H1 (cell line): ENCODE results near the gene BTK. TPM values are rescaled to one million over a fixed set of nuclear protein-coding genes. Genes with fewer than 3 reads are reported as not detected.

Experiments
- CTCF ChIA-PET: fragments of 300-600 bp; sonication (Branson Sonifier 250); formaldehyde crosslinking; loops from one replicate; lab custom pipeline; 2021; ENCODE audit not compliant: partially characterized antibody; lab: Charles Lee
- POLR2A ChIA-PET: fragments of 300-600 bp; sonication (Branson Sonifier 250); formaldehyde crosslinking; loops from one replicate; lab custom pipeline; 2021; ENCODE audit warnings: inconsistent platforms; ENCODE audit not compliant: partially characterized antibody; lab: Charles Lee
- DNase-seq, 2 experiments: peaks; one replicate each; pipeline versions ENCODE4 v3.0.0 to v3.0.0-alpha.2; 2010 to 2022; ENCODE audit warnings: low spot score in 2 of 2, low read depth in 1 of 2, mixed read lengths in 1 of 2
- FAIRE-seq: peaks from 2 replicates; lab custom pipeline; 2011; peaks lifted over from hg19 to GRCh38; lab: Jason Lieb, UNC
- H2AFZ ChIP-seq: 2 replicates; pipeline ENCODE4 v1.8.1; 2012; ENCODE audit warnings: low read length, inconsistent platforms
- H2AK5ac ChIP-seq: 2 replicates; pipeline ENCODE4 v1.6.1; 2013; ENCODE audit warnings: low read depth, low read length
- H2BK120ac ChIP-seq: replicated peaks from 2 replicates; pipeline ENCODE3; 2013; ENCODE audit warnings: low read depth, low read length, inconsistent platforms
- H2BK12ac ChIP-seq: 2 replicates; pipeline ENCODE4 v1.6.1; 2013; ENCODE audit warnings: low read depth, low read length
- H2BK15ac ChIP-seq: 2 replicates; pipeline ENCODE4 v1.6.1; 2013; ENCODE audit warnings: low read length
- H2BK20ac ChIP-seq: 2 replicates; pipeline ENCODE4 v1.6.1; 2013; ENCODE audit warnings: low read length
- H2BK5ac ChIP-seq: 2 replicates; pipeline ENCODE4 v1.6.1; 2013; ENCODE audit warnings: low read depth, low read length
- H3K14ac ChIP-seq: 2 replicates; pipeline ENCODE4 v1.6.1; 2013; ENCODE audit warnings: inconsistent platforms; ENCODE audit not compliant: insufficient read length
- H3K18ac ChIP-seq: 2 replicates; pipeline ENCODE4 v1.6.1; 2013; ENCODE audit warnings: low read length; ENCODE audit errors: extremely low read depth
- H3K23ac ChIP-seq: 2 replicates; pipeline ENCODE4 v1.6.1; 2013; ENCODE audit warnings: inconsistent platforms; ENCODE audit not compliant: insufficient read length
- H3K23me2 ChIP-seq: 2 replicates; pipeline ENCODE4 v1.6.1; 2013; ENCODE audit warnings: low read depth, low read length
- H3K27ac ChIP-seq: 2 replicates; pipeline ENCODE4 v1.6.1; 2011; ENCODE audit warnings: low read depth, low read length, inconsistent platforms
- H3K27me3 ChIP-seq, 4 experiments: replicated peaks in 1 of 4; 1 replicate in 1 of 4; 2 replicates in 3 of 4; pipeline versions ENCODE4 v1.6.1 to v1.8.1; 2011 to 2013; ENCODE audit warnings: low read length in 3 of 4, mild to moderate bottlenecking in 3 of 4, inconsistent platforms in 2 of 4, mixed read lengths in 2 of 4, moderate library complexity in 1 of 4; ENCODE audit not compliant: control insufficient read depth in 3 of 4, insufficient read depth in 3 of 4; ENCODE audit errors: extremely low read depth in 1 of 4
- H3K36me3 ChIP-seq, 4 experiments: 2 replicates each; pipeline versions ENCODE4 v1.6.1 to v1.8.1; 2011 to 2013; ENCODE audit warnings: mild to moderate bottlenecking in 4 of 4, low read length in 3 of 4, moderate library complexity in 2 of 4, control low read depth in 1 of 4, inconsistent platforms in 1 of 4; ENCODE audit not compliant: insufficient read depth in 4 of 4, control insufficient read depth in 2 of 4
- H3K4ac ChIP-seq: replicated peaks from 2 replicates; pipeline ENCODE3; 2013; ENCODE audit warnings: low read length, low read depth, mixed read lengths, inconsistent platforms; ENCODE audit not compliant: insufficient read length
- H3K4me1 ChIP-seq, 4 experiments: replicated peaks in 1 of 4; 1 replicate in 1 of 4; 2 replicates in 3 of 4; pipeline versions ENCODE4 v1.6.1 to v1.8.1; 2011 to 2013; ENCODE audit warnings: low read length in 3 of 4, inconsistent platforms in 2 of 4, mixed read lengths in 1 of 4; ENCODE audit not compliant: insufficient read depth in 4 of 4, control insufficient read depth in 3 of 4
- H3K4me2 ChIP-seq, 2 experiments: 2 replicates each; pipeline versions ENCODE4 v1.6.1 to v1.8.1; 2011 to 2013; ENCODE audit warnings: low read depth in 2 of 2, low read length in 2 of 2, control low read depth in 1 of 2, inconsistent platforms in 1 of 2, mild to moderate bottlenecking in 1 of 2; ENCODE audit not compliant: insufficient read depth in 1 of 2
- H3K4me3 ChIP-seq, 4 experiments: fragments of 200-600, 300-600 bp in 1 of 4; sonication (generic), shearing (Covaris generic), sonication (Bioruptor Twin) in 1 of 4; 2 replicates each; pipeline versions ENCODE4 v1.5.1 to v1.8.1; 2011 to 2016; ENCODE audit warnings: low read length in 4 of 4, low read depth in 3 of 4, control low read depth in 2 of 4, inconsistent platforms in 2 of 4, mild to moderate bottlenecking in 2 of 4, mixed read lengths in 1 of 4, moderate library complexity in 1 of 4; ENCODE audit not compliant: insufficient read depth in 2 of 4; ENCODE audit errors: extremely low read depth in 1 of 4
- H3K56ac ChIP-seq: replicated peaks from 2 replicates; pipeline ENCODE3; 2013; ENCODE audit warnings: low read depth, mild to moderate bottlenecking, mixed read lengths, low read length, inconsistent platforms; ENCODE audit not compliant: insufficient read length
- H3K79me1 ChIP-seq: 2 replicates; pipeline ENCODE4 v1.6.1; 2013; ENCODE audit warnings: low read depth, low read length, control low read depth
- H3K79me2 ChIP-seq, 2 experiments: 2 replicates each; pipeline versions ENCODE4 v1.6.1 to v1.8.1; 2012 to 2013; ENCODE audit warnings: low read length in 2 of 2, mild to moderate bottlenecking in 2 of 2, inconsistent platforms in 1 of 2; ENCODE audit not compliant: insufficient read depth in 2 of 2, control insufficient read depth in 1 of 2
- H3K9ac ChIP-seq, 4 experiments: replicated peaks in 1 of 4; 1 replicate in 1 of 4; 2 replicates in 3 of 4; pipeline versions ENCODE4 v1.6.1 to v1.8.1; 2011 to 2013; ENCODE audit warnings: low read depth in 3 of 4, low read length in 3 of 4, control low read depth in 2 of 4, mild to moderate bottlenecking in 2 of 4, moderate library complexity in 2 of 4, inconsistent platforms in 1 of 4; ENCODE audit errors: extremely low read depth in 1 of 4
- H3K9me3 ChIP-seq, 2 experiments: 2 replicates each; pipeline versions ENCODE4 v1.6.1 to v1.8.1; 2012 to 2013; ENCODE audit warnings: mild to moderate bottlenecking in 2 of 2, moderate library complexity in 2 of 2, control low read depth in 1 of 2, inconsistent platforms in 1 of 2, low read depth in 1 of 2, low read length in 1 of 2, mixed read lengths in 1 of 2; ENCODE audit not compliant: insufficient read depth in 2 of 2
- H4K20me1 ChIP-seq, 2 experiments: replicated peaks in 1 of 2; 2 replicates each; pipeline versions ENCODE3 to v1.8.1; 2011 to 2013; ENCODE audit warnings: inconsistent platforms in 2 of 2, low read length in 2 of 2, mild to moderate bottlenecking in 1 of 2; ENCODE audit not compliant: insufficient read depth in 2 of 2, control insufficient read depth in 1 of 2
- H4K5ac ChIP-seq: 2 replicates; pipeline ENCODE4 v1.6.1; 2013; ENCODE audit warnings: low read length, low read depth, mixed read lengths, inconsistent platforms; ENCODE audit not compliant: insufficient read length
- H4K8ac ChIP-seq: 2 replicates; pipeline ENCODE4 v1.8.0; 2013; ENCODE audit warnings: mild to moderate bottlenecking, moderate library complexity, low read length, inconsistent platforms; ENCODE audit not compliant: insufficient read depth; ENCODE audit errors: extremely low read depth
- H4K91ac ChIP-seq: replicated peaks from 2 replicates; pipeline ENCODE3; 2013; ENCODE audit warnings: low read length, mixed read lengths, inconsistent platforms; ENCODE audit not compliant: insufficient read length
- ASH2L ChIP-seq: fragments of 200-600, 300-600 bp; sonication (generic); IDR thresholded peaks from one replicate; pipeline ENCODE4 v1.7.1; 2017; ENCODE audit warnings: low read length
- ATF2 ChIP-seq: IDR thresholded peaks from 2 replicates; pipeline ENCODE4 v1.6.1; 2012; ENCODE audit warnings: low read length, inconsistent platforms
- CEBPB ChIP-seq: IDR thresholded peaks from 2 replicates; pipeline ENCODE4 v1.6.1; 2012; ENCODE audit warnings: low read depth, low read length
- CREB1 ChIP-seq: IDR thresholded peaks from 2 replicates; pipeline ENCODE4 v1.6.1; 2012; ENCODE audit warnings: inconsistent platforms
- CTCF ChIP-seq, 3 experiments: IDR thresholded peaks; 1 replicate in 2 of 3; 2 replicates in 1 of 3; pipeline versions ENCODE4 v1.5.1 to v1.6.1; 2011; ENCODE audit warnings: low read length in 3 of 3, mild to moderate bottlenecking in 3 of 3, inconsistent platforms in 2 of 3, low read depth in 1 of 3, moderate library complexity in 1 of 3; ENCODE audit not compliant: insufficient read depth in 1 of 3; ENCODE audit errors: control extremely low read depth in 1 of 3
- TAF1 ChIP-seq: IDR thresholded peaks from 2 replicates; pipeline ENCODE4 v1.6.1; 2011; ENCODE audit warnings: mild to moderate bottlenecking, low read depth, low read length
- TBP ChIP-seq: IDR thresholded peaks from 2 replicates; pipeline ENCODE4 v1.6.1; 2011; ENCODE audit warnings: low read depth, low read length, improper control_type of control experiment
- WGBS, 2 experiments: shearing (Covaris generic) in 1 of 2; methylation state at CpG; one replicate each; pipeline versions ENCODE4 v1.1.6 to v1.1.7; 2013 to 2015; ENCODE audit warnings: low lambda C conversion rate in 2 of 2, mixed read lengths in 2 of 2, inconsistent platforms in 1 of 2, low coverage in 1 of 2, missing lambda C conversion rate in 1 of 2; ENCODE audit not compliant: insufficient replicate concordance in 2 of 2, insufficient coverage in 1 of 2, insufficient read length in 1 of 2; ENCODE audit errors: extremely low coverage in 1 of 2, missing lambda C conversion rate in 1 of 2; 5-methylcytosine and 5-hydroxymethylcytosine counted together
- polyA plus RNA-seq, 7 experiments: library from polyadenylated mRNA; depleted of rRNA in 3 of 7; stranded (reverse) in 5 of 7; unstranded in 2 of 7; fragments of >200 nt in 5 of 7; fragments of 200-250 nt in 2 of 7; gene quantifications; 1 replicate in 5 of 7; 2 replicates in 1 of 7; 4 replicates in 1 of 7; pipeline versions ENCODE4 v1.2.1 to v1.2.3, GENCODE V29; 2011 to 2013; ENCODE audit warnings: missing spikeins in 2 of 7, mixed read lengths in 2 of 7
- total RNA-seq: library from RNA; stranded (reverse); fragmentation: NEBNext Ultra II Directional; extraction: Animal tissue kit (Norgen Biotek cat#: 25700); gene quantifications from 2 replicates; pipeline ENCODE4 v1.2.1, GENCODE V29; 2021

BTK gene
- total and polyA plus RNA-seq, 2 of the 8 experiments (the other 6 are each of a cell fraction or from before 2014, with no cell fraction given) = 0.06 to 0.20 TPM

GRCh38 chrX:101390664-101391525, 4.9 kb upstream of the BTK start, which contains the start of gene RPL36A:
TSS of gene RPL36A (plus strand) at chrX:101391011. CDS start at chrX:101391044, 33 bp downstream.
- FAIRE-seq (no peak), DNase-seq (peak; percentile 70 to 80)
- 3% methylated on average over 24 of the region's 47 CpGs; no CpG with 5 or more reads in 1 of the 2 experiments for WGBS, 2 experiments
- peak within 1 kb of the TSS; percentile 58 to 91 (median 86) for H3K4me3 ChIP-seq
- no peak within 1 kb of the TSS for H2BK15ac ChIP-seq
- H3K36me3 ChIP-seq = peaks cover 6 to 39% (median 16%) of the 10 kb centered on the region in 4 experiments
- H3K79me1 ChIP-seq = no peaks in the 10 kb centered on the region
- H3K4me1 ChIP-seq = no peaks in the 10 kb centered on the region; a peak in 1 of 7 replicates
- no peak within 1 kb of the TSS for H2AFZ ChIP-seq
- peak within 1 kb of the TSS; percentile 85 to 97 (median 92) for H3K9ac ChIP-seq
- H2BK12ac ChIP-seq = no peak within 1 kb of the TSS
- ChIA-PET POLR2A (interaction anchor here (0.6 to 4.0 kb wide), 29 partner anchors 9 to 1690 kb away, joined by 3 to 45 read pairs (median 4); partner anchors contain the start of genes ARMCX2, GLA, HNRNPH2 and TIMM8A), CTCF (interaction anchor here (0.6 to 2.2 kb wide), 8 partner anchors 10 to 77 kb away, joined by 3 to 10 read pairs (median 5); partner anchors contain the start of genes GLA and HNRNPH2)
- H2AK5ac ChIP-seq = peak within 1 kb of the TSS; percentile 45; the same call in 1 of the 2 replicates
- H4K5ac ChIP-seq = peak within 1 kb of the TSS; percentile 71
- H3K18ac ChIP-seq = peak within 1 kb of the TSS; percentile 60
- H3K23ac ChIP-seq = no peak within 1 kb of the TSS
- H3K9me3 ChIP-seq = no peaks in the 10 kb centered on the region
- H2BK20ac ChIP-seq = no peak within 1 kb of the TSS
- H4K20me1 ChIP-seq = peaks cover 0 to 2% of the 10 kb centered on the region in 2 experiments
- peak within 1 kb of the TSS; percentile 73 for H4K91ac ChIP-seq
- peak within 1 kb of the TSS; percentile 14 for H3K4ac ChIP-seq
- H3K27me3 ChIP-seq = no peaks in the 10 kb centered on the region
- H3K56ac ChIP-seq = peak within 1 kb of the TSS; percentile 39
- peak within 1 kb of the TSS; percentile 56 to 90 for H3K4me2 ChIP-seq
- peaks cover 0 to 23% of the 10 kb centered on the region in 2 experiments; a peak in 2 of 4 replicates for H3K79me2 ChIP-seq
- H3K27ac ChIP-seq = peak within 1 kb of the TSS; percentile 88
- H4K8ac ChIP-seq = peak within 1 kb of the TSS; percentile 95
- H2BK120ac ChIP-seq = peak within 1 kb of the TSS; percentile 83
- H3K14ac ChIP-seq = no peak within 1 kb of the TSS
- peak within 1 kb of the TSS; percentile 81 for H2BK5ac ChIP-seq
- H3K23me2 ChIP-seq = peaks cover 4% of the 10 kb centered on the region; the same call in 1 of the 2 replicates
- TF ChIP-seq CTCF (IDR thresholded peaks at IDR 0.05; ENCODE audit: control extremely low read depth in 1 of 3, insufficient read depth in 1 of 3, low read depth in 1 of 3, low read length in 3 of 3) (peak; percentile 61 to 76 (median 64)), ASH2L (peak; percentile 48), CREB1 (peak; percentile 54; the same call in 1 of the 2 replicates), CEBPB (no peak), TAF1 (peak; percentile 99), TBP (peak; percentile 97), ATF2 (peak; percentile 82; the same call in 1 of the 2 replicates)
